ENCODE results near the gene DACH2.
A peak's percentile ranks its signal among the peaks of the same experiment; 100 is the strongest.
"Not testable (repeated sequence)": the region's sequence is repeated elsewhere in the genome, so short reads cannot be mapped to it uniquely, and the experiment has no call there.

Gene DACH2

DNA sequence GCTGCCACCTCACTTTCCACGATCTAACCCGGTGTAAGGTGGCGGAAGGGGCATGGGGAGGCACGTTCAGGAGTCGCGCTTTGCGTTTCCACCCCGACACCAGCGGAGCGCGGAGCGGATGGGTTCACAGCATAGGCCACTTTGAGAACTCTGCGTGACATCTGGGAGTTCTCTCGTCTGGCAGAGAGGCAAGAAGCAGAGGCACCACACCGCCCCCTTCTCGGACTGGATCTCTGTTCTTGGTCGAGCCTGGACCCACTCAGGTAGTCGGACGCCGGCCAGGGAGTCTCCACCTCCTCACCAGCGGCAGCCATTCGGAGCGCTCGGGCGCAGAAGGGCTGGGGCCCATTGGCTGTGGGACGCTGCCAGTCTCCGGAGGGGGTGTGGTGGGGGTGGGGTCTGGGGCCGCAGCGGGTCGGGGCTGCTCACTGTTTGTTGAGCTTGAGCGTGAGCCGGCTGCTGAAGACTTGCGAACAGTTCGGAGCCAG, at the start of gene DACH2:
Gene DACH2 (plus strand): TSS at position 428 of the 488 bp plus-strand sequence.
- no peak for DNase-seq (ENCODE audit: low read depth)

DNA sequence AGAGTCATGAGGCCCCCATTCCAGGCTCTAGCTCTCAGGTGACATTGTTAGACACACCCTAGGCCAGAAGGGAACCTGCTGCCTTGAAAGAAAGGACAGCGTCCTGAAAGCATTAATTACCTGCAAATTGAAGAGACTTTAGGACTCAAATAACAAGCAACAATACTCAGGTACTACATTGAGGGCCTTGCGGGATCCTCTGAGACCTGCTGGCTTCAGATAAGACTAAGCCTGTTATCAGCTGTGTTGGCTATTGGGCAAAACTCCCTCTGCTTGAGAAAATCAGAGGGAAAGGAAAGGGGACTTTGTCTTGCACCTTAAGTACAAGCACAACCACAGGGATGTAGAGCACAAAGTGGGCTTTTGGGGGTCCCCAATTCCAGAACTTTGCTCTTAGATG, 45.9 kb upstream of the DACH2 start:
- DNase-seq (ENCODE audit: low read depth), result no peak

DNA sequence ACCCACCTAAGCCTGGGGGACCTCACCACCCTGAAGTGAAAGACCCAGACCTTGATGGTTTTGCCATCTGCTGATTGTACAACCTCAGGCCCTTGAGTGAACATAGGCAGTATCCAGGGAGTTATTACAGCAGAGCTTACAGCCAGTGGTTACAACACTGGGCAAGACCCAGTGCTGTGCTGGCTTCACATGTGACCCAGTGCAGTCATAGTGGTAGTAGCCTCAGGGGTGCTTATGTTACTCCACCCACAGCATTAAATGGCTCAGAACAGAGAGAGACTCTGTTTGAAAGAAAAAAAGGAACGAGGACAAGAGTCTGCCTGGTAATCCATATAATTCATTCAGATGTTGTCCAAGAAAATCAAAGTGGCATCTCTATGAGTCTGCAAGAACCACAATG, 45.2 kb upstream of the DACH2 start:
- DNase-seq (ENCODE audit: low read depth), result no peak

DNA sequence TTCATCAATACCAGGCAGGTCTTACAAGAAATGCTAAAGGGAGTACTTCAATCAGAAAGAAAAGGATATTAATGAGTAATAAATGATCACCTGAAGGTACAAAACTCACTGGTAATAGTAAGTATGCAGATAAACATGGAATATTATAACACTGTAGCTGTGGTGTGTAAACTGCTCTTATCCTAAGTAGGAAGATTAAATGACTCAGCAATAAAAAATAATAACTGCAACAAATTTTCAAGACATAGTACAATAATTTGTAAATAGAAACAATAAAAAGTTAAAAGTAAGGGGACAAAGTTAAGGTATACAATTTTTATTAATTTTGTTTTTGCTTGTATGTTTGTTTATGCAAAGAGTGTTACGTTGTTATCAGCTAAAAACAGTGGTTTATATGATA, 43.7 kb upstream of the DACH2 start:
- DNase-seq (ENCODE audit: low read depth), result no peak

DNA sequence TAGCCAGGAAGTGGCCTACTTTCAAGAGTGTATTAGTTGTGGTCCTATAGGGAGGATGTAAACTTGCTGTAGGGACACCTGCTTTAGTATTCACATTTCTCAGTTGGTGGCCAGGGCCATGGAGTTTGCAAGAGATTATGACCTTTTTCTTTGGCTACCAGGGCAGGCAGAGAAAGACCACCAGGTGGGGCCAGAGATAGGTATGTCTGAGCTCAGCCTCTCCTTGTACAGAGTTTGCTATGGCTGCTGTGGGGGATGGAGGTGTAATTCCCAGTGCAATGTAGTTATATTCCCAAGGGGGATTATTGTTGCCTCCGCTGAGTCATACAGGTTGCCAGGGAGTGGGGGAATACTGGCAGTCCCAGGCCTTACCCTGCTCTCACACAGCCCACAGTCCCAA, 26.3 kb upstream of the DACH2 start:
- no peak for DNase-seq (ENCODE audit: low read depth)

DNA sequence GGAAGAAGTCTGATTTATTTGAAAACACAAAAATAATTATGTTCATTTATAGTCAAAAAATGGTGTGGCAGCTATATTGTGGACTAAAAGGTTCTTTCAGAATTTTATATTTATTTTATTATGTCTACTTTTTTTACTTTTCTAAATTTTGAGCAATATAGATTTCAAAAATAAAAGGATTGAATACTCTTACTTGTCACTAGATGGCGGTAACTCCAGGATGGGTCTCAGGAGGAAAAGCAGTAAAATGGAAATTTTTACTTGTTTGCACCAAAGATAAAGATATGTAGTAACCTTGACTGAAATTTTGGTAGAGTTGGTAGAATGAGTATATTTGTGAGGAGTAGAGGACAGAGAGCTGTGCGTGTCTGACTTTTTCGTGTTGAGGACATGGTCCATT, 14.5 kb upstream of the DACH2 start:
- no peak for DNase-seq (ENCODE audit: low read depth)

DNA sequence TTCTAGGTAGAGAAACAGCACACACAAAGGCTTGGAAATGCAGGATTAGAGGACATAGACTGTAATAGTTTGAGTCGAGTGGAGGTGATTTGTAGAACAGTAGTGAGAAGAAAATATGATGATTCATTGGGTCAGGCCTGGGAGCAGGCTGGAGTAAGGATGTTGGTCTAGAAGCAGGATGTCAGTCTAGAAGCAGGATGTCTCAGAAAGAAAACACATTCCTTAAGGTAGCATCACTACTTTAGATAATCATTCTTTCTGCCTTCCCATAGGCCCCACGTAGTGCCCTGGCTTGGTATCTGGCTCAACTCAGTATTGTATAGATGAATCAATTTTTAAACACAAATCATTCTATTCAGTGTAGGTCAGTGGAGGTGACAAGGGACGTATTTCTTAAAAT, 11.2 kb upstream of the DACH2 start:
- no peak for DNase-seq (ENCODE audit: low read depth)

DNA sequence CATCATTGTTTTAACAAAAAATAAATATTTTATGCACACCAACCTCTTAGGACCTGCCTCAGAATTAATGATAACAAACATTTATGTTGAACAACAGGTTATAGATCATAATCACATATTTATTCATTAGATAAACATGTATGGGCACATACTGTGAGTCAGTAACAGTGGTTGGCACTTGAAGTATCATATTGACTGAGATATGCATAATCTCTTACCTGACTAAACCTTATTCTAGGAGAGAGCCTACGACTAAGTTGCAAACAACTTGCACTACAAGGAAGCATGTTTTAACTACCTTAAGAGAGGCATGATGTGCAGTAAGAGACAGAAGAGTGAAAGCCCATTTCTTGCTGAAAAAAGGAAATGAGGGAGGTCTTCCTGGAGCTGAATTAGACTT, 6.5 kb upstream of the DACH2 start:
- DNase-seq (ENCODE audit: low read depth), result no peak

DNA sequence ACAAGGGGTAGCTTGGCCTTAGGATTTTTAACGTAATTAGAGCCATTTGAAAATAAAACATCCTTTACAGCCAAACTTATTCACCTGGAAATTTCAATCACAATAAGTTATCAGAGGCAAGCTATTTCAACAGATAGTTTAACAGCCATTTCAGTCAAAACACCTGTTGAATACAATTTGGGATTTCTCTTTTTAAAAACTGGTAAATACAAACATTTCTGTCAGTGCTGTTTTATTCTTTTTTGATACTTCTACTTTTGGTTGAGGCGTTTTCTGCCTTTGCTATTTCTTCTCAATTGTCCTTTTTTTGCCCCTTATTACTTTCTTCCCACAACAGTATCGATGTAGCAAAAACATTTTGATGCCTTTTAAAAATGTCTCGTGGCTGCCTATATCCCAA, 2.1 kb upstream of the DACH2 start:
- no peak for DNase-seq (ENCODE audit: low read depth)

DNA sequence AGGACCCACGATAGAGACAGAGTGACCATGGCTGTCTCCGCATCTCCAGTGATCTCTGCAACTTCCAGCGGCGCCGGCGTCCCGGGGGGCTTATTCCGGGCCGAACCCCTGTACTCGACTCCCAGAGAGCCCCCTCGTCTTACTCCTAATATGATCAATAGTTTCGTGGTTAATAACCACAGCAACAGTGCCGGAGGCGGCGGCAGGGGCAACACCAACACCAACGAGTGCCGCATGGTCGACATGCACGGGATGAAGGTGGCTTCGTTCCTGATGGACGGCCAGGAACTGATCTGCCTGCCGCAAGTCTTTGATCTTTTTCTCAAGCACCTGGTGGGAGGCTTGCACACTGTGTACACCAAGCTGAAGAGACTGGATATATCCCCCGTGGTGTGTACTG, 343 bp downstream of the DACH2 start:
- DNase-seq (ENCODE audit: low read depth), result no peak

DNA sequence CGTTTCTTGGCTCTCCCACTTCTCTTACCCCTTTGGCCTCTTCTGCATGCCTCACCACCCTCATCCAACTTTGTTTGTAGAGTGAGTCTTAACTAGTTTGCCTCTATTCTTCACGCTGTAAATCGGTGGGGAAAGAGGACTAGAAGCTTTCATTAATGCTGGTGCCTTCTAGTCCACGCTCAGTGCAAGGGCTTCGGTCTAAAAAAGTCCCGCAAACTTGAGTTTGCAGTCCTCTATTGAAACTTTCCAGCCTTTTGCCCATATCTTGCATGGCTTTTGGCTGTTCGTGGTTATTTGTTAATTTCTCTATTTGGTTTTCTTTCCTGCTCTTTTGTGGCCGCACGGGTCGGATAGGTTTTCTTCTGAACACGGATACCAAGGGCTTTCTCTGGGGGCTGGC, 868 bp downstream of the DACH2 start:
- no peak for DNase-seq (ENCODE audit: low read depth)

DNA sequence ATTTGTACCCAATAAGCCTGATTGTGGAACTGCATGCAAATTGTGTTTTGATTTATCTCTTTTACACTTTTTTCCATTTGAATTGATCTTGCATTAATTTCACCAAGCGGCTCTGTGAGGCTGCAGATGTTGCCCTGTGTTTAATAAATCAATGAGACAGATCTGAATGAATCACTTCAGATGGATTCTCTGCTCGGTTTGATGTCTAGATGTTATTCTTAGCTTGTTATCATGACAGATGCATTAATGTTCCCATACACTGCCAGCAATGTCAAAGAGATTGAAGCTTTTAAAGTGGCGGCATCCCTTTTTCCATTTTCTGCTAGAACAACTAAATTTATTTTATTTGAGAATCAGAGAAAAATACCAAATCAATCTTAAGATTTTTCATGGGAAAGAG, 6.3 kb downstream of the DACH2 start:
- DNase-seq (ENCODE audit: low read depth), result no peak

DNA sequence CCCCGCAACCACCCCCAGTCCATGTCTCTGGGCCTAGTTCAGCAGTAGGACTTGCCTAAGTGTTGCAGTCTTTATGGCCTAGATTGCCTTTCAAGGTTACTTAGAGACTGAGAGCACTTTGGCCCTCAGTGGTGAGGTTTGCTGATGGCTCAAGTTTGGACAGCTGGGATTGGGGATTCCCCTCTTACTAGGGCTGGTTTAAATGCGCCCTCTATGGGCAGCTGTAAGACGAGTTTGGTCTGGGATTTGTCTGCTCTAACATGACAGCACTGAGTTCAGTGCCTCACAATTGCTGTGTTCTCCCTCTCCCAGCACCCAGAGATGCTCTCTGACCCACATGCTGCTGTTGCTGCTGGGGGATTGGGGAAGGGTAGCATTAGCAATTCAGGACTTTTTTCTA, 23.1 kb downstream of the DACH2 start:
- DNase-seq (ENCODE audit: low read depth), result peak; percentile 7

DNA sequence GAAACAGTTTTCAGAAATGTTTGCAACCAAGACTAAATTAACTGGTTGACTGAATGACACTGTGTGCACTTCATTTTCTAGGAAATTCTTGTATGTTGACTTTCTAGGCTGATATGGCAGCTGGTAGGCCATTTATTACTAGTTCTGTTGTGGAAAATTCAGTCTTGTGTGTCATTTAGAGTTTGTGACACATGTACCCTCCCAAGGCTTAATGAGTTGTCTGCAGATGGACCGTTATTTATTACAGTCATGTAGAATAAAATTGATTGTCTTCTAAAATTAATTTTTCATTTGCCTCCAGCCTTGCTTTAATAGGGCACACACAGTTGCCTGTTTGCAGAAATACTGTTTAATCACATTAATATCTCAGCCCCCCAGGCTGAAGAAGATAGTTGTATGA, 30.7 kb downstream of the DACH2 start:
- no peak for DNase-seq (ENCODE audit: low read depth)

DNA sequence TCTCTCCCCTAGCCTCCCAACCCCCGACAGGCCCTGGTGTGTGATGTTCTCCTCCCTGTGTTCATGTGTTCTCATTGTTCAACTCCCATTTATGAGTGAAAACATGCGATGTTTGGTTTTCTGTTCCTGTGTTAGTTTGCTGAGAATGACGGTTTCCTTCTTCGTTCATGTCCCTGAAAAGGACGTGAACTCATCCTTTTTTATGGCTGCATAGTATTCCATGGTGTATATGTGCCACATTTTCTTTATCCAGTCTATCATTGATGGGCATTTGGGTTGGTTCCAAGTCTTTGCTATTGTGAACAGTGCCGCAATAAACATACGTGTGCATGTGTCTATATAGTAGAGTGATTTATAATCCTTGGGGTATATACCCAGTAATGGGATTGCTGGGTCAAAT, 33.1 kb downstream of the DACH2 start:
- DNase-seq (ENCODE audit: low read depth), result not testable (repeated sequence)

DNA sequence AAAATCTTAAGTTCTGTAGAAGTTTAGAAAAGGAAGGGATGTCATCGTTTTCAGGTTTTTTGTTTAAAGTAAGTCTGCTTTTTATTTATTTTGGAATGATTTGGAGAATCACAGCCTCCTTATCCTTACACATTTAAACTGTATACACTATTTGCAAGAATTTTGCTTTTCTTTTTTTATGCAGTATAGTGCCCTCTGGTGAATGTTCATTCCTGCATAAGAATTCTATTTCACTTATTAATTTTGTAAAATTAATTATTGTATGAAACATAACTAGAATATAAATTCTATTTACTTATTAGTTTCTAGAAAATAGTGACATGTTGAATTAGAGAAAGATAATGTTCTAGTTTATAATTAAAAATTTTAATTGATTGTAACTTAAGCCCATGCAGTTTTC, 44.6 kb downstream of the DACH2 start:
- DNase-seq (ENCODE audit: low read depth), result no peak

DNA sequence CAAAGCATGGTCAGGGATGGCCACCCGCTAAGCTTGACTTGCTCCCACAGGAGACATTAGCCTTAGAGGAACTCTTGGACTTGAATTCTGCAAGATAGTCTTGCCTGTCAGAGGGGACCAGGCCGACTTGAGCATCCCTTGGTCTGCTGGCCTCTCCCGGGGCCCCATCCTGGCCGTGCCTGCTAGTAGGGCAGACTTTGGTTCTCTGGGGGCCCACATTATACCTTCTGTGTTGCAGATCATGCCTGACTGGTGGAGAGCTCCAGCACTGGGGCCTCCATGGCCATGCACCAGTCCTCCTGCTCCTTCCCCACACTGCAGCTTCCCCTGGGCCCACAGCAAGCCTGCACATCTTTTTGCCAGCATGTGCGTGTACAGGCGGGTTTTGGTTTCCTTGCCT, 46.5 kb downstream of the DACH2 start:
- no peak for DNase-seq (ENCODE audit: low read depth)

DNA sequence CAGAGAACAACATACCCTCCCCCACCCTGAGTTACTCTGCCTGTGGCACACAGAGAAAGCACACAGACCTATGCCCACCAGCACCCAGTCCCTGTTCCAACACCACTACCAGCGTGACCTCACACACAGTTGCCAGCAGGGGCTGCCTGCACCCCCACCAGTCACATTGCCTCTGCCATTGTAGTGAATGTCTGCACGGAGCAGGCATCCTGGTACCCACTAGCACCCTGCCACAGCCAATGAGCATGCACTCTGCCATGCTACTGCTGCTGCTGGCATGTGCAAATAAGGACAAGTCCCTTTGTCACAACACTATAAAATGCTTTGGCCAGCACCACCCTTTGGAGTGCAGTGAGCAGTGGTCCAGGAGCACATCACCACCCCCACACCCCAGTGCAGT, 47.1 kb downstream of the DACH2 start:
- no peak for DNase-seq (ENCODE audit: low read depth)

DNA sequence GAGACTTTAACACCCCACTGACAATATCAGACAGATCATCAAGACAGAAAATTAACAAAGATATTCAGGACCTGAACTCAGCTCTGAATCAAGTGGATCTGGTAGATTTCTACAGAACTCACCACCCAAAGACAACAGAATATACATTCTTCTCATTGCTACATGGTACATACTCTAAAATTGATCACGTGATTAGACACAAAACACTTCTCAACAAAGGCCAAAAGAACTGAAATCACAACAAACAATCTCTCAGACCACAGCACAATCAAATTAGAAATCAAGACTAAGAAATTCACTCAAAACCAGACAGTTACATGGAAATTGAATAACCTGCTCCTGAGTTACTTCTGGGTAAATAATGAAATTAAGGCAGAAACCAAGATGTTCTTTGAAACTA, 49.6 kb downstream of the DACH2 start:
- no peak for DNase-seq (ENCODE audit: low read depth)

DNA sequence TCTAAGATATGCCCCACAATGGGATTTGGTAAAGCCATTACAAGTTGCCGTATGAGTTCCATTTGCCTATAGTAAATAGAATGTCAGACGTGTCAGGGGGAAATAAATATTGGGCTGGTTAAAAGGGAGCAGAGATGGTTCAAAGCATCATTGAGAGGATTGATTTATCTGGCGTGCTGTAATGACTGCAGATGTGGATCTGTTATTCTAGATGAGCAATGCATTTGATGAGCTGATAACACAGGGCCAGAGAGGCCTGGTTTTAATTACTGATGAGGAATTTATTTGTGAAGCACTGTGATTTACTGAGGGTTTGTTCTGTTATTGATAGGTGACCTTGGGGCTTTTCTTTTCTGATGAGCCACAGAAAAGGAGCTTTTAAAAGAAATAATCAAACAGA, 62.5 kb downstream of the DACH2 start:
- DNase-seq (ENCODE audit: low read depth), result no peak

DNA sequence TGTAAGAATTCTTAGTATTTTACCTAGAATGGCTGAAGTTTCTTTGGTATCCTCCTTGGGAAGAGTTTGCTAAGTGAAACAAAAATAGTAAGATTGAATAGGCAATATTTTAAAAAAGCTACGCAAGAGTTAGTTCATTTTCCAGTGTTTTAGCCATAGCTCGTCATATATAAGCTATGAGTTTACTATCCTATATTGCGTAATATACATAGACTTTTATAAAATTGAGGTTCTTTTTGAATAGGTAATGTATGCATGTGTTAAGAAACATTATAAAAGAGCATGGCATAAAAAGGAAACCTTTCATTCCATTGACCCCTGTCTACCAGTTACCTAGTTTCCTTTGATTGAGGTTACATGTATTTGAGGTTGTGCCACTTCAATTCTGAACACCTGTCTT, 67.0 kb downstream of the DACH2 start:
- no peak for DNase-seq (ENCODE audit: low read depth)

DNA sequence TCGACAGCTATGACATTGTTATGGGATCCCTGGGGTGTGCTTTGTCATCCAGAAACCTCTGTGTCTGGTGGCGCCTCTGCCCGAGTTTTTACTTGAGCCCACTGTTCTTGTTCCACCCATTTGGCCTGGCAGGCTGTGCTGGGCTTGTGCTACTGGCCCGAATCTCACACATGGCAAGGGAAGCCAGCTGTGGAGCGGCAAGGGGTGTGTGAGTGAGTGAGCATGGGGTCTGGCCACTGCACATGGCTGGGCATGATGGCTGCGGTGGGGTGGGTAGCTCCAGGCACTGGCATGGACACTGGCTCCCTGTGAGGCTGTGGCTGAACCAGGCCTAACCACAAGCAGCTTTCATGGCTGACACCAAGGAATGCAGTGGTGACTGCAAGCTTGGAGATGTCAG, 89.2 kb downstream of the DACH2 start:
- DNase-seq (ENCODE audit: low read depth), result no peak

DNA sequence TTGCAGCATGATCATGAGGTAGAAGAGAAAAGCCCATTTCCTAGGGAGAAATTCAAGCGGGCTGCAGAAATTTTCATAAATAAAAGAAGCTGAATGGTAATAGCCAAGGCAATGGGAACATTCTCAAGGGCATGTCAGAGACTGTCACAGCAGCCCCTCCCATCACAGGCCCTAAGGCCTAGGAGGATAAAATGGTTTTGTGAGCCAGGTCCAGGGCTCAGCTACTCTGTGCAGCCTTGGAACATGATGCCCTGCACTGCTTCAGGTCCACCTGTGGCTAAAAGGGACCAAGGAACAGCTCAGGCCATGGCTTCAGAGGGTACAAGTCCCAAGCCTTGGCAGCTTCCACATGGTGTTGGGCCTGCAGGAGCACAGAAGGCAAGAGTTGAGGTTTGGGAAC, 93.3 kb downstream of the DACH2 start:
- DNase-seq (ENCODE audit: low read depth), result no peak

DNA sequence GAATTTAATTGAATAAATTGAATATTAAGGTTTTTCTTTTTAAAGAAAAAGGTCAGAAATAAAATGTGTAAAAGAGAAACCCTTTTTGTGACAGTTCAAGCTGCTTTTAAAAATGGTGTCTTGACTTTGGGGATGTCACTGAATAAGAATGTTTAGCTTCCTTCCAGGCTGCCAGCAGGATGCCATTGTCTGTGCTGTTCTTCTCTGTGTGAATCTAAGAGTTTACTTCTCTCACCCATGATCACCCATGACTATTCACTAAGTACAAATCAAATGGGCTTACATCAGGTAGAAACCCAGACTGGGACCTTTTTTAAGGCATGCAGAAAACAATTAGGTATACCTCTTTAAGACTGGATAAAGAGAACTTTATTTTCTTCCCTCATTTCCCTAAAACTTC, 115.3 kb downstream of the DACH2 start:
- no peak for DNase-seq (ENCODE audit: low read depth)

DNA sequence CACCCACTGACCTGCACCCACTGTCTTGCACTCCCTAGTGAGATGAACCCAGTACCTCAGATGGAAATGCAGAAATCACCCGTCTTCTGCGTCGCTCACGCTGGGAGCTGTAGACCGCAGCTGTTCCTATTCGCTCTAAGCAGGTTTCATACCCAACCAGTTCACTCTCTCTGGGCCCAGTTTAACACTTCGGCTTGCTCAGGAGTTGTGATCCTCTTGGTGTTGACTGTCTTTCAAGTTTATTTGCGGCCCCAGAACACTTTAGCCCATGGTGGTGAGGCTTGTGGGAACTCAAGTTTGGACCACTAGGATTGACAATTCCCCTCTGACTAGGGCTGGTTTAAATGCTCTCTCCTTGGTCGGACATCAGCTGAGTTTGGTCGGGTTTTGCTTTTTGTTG, 147.0 kb downstream of the DACH2 start:
- DNase-seq (ENCODE audit: low read depth), result no peak
